Body of pancreas (tissue), 4 donors: ENCODE measurements around the gene PTPRCAP.

ENCODE experiments used
- POLR2A ChIP-seq, 3 donors: fragments of 450-650 bp; IDR thresholded peaks; one replicate each; pipeline ENCODE4 v1.6.1; 2016; ENCODE audit warnings: antibody characterized with exemption in 3 of 3, mild to moderate bottlenecking in 2 of 3
- TF ChIP-seq, protein P1 (sequence below), 7 experiments: fragments of 450-650 bp in 4 of 7; fragments of 200-600 bp in 3 of 7; sonication (generic) in 3 of 7; IDR thresholded peaks; one replicate each; pipeline ENCODE4 v1.5.1; 2016 to 2019; ENCODE audit warnings: antibody characterized with exemption in 7 of 7

DNA sequence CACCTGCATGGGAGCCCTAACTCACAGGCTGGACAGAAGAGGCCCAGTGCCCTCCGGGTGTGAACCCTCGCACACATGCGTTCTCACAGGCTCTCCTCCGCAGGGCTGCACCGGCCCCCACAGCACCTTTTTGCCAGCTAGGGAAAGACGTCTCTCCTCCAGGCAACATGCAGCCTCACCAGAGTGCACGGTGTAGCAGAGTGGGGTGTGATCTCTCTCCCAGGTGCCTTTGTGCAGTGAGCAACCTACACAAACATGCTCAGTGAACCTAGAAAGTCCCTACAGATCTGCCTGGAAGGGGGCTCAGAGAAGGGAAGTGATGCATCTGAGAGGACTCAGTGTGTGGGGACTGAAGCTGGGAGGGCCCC is 25.7 kb downstream of the PTPRCAP start:
- TF ChIP-seq, protein P1, sequence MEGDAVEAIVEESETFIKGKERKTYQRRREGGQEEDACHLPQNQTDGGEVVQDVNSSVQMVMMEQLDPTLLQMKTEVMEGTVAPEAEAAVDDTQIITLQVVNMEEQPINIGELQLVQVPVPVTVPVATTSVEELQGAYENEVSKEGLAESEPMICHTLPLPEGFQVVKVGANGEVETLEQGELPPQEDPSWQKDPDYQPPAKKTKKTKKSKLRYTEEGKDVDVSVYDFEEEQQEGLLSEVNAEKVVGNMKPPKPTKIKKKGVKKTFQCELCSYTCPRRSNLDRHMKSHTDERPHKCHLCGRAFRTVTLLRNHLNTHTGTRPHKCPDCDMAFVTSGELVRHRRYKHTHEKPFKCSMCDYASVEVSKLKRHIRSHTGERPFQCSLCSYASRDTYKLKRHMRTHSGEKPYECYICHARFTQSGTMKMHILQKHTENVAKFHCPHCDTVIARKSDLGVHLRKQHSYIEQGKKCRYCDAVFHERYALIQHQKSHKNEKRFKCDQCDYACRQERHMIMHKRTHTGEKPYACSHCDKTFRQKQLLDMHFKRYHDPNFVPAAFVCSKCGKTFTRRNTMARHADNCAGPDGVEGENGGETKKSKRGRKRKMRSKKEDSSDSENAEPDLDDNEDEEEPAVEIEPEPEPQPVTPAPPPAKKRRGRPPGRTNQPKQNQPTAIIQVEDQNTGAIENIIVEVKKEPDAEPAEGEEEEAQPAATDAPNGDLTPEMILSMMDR (IDR thresholded peaks at IDR 0.05): no peak
- TF ChIP-seq POLR2A (IDR thresholded peaks at IDR 0.05): no peak
